Endothelial cell of umbilical vein (primary cell): ENCODE data around the gene RAB28. TPM values are rescaled to one million over a fixed set of nuclear protein-coding genes. Genes with fewer than 3 reads are reported as not detected.

Experiments
- BruUV-seq: library from RNA; stranded (reverse); fragments of 400-500 nt; replicated peaks from 2 replicates; lab custom pipeline; 2021; lab: Mats Ljungman, UMichigan
- CTCF ChIA-PET: fragments of 300-600, 350-600 bp; sonication (Branson Sonifier 250); formaldehyde crosslinking; loops from one replicate; lab custom pipeline; 2021; ENCODE audit warnings: antibody characterized with exemption, inconsistent platforms; lab: Charles Lee
- POLR2A ChIA-PET: fragments of 300-600, 350-600 bp; sonication (Branson Sonifier 250); formaldehyde crosslinking; loops from one replicate; lab custom pipeline; 2021; ENCODE audit warnings: antibody characterized with exemption, inconsistent platforms; lab: Charles Lee
- DNase-seq: peaks from one replicate; pipeline ENCODE4 v3.0.0-alpha.2; 2011; ENCODE audit warnings: low read depth, low spot score
- FAIRE-seq: peaks from 2 replicates; lab custom pipeline; 2011; peaks lifted over from hg19 to GRCh38; lab: Jason Lieb, UNC
- H2AFZ ChIP-seq: 2 replicates; pipeline ENCODE4 v1.6.0; 2012; ENCODE audit warnings: low read depth, low read length, control low read depth, inconsistent platforms
- H3K27ac ChIP-seq: 2 replicates; pipeline ENCODE4 v1.5.1; 2011; ENCODE audit warnings: low read depth, mild to moderate bottlenecking, control low read depth, low read length, moderate library complexity; ENCODE audit not compliant: insufficient read depth
- H3K27me3 ChIP-seq, 2 experiments: 2 replicates each; pipeline versions ENCODE4 v1.6.0 to v1.6.1; 2011; ENCODE audit warnings: low read length in 2 of 2, mixed read lengths in 1 of 2; ENCODE audit not compliant: control insufficient read depth in 2 of 2, insufficient read depth in 2 of 2
- H3K36me3 ChIP-seq, 2 experiments: 2 replicates in 1 of 2; 3 replicates in 1 of 2; pipeline ENCODE4 v1.5.1; 2011; ENCODE audit warnings: low read length in 2 of 2, mild to moderate bottlenecking in 1 of 2, moderate library complexity in 1 of 2; ENCODE audit not compliant: control insufficient read depth in 2 of 2, insufficient read depth in 2 of 2; ENCODE audit errors: extremely low read depth in 1 of 2
- H3K4me1 ChIP-seq: 3 replicates; pipeline ENCODE4 v1.5.1; 2011; ENCODE audit warnings: mild to moderate bottlenecking, low read length; ENCODE audit not compliant: control insufficient read depth, insufficient read depth; ENCODE audit errors: extremely low read depth
- H3K4me2 ChIP-seq: 2 replicates; pipeline ENCODE4 v1.6.1; 2011; ENCODE audit warnings: low read length, control low read depth, mixed read lengths; ENCODE audit not compliant: insufficient read depth
- H3K4me3 ChIP-seq, 3 experiments: fragments of 200-600 bp in 1 of 3; sonication (generic), shearing (Covaris generic) in 1 of 3; replicated peaks in 1 of 3; 2 replicates each; pipeline ENCODE4 v1.5.1; 2011 to 2016; ENCODE audit warnings: control low read depth in 3 of 3, low read length in 3 of 3, mild to moderate bottlenecking in 2 of 3, inconsistent platforms in 1 of 3, low read depth in 1 of 3, moderate library complexity in 1 of 3; ENCODE audit not compliant: insufficient read depth in 1 of 3
- H3K79me2 ChIP-seq: 2 replicates; pipeline ENCODE4 v1.6.0; 2012; ENCODE audit warnings: low read length, inconsistent platforms; ENCODE audit not compliant: control insufficient read depth, insufficient read depth
- H3K9ac ChIP-seq: replicated peaks from 2 replicates; pipeline ENCODE3; 2011; ENCODE audit warnings: low read length, control low read depth; ENCODE audit not compliant: insufficient read depth; ENCODE audit errors: extremely low read depth
- H3K9me1 ChIP-seq: replicated peaks from 3 replicates; pipeline ENCODE4 v1.6.0; 2011; ENCODE audit warnings: mild to moderate bottlenecking, low read length; ENCODE audit not compliant: control insufficient read depth, insufficient read depth; ENCODE audit errors: extremely low read depth
- H3K9me3 ChIP-seq: replicated peaks from 2 replicates; pipeline ENCODE4 v1.5.1; 2012; ENCODE audit warnings: low read length, inconsistent platforms; ENCODE audit not compliant: control insufficient read depth, insufficient read depth
- H4K20me1 ChIP-seq: replicated peaks from 2 replicates; pipeline ENCODE3; 2011; ENCODE audit warnings: mild to moderate bottlenecking, low read length; ENCODE audit not compliant: control insufficient read depth, insufficient read depth; ENCODE audit errors: extremely low read depth
- CTCF ChIP-seq, 2 donors: IDR thresholded peaks; 1 replicate in 1 of 2; 2 replicates in 1 of 2; pipeline ENCODE4 v1.5.1; 2011; ENCODE audit warnings: low read length in 2 of 2, mild to moderate bottlenecking in 2 of 2, moderate library complexity in 2 of 2, control low read depth in 1 of 2, inconsistent platforms in 1 of 2, low read depth in 1 of 2; ENCODE audit not compliant: insufficient read depth in 1 of 2; ENCODE audit errors: extremely low read depth in 1 of 2
- EZH2 ChIP-seq: IDR thresholded peaks from 2 replicates; pipeline ENCODE4 v1.6.1; 2012; ENCODE audit warnings: borderline replicate concordance, low read depth, mild to moderate bottlenecking, moderate library complexity, low read length, inconsistent platforms; ENCODE audit not compliant: severe bottlenecking
- GATA2 ChIP-seq: IDR thresholded peaks from 2 replicates; pipeline ENCODE4 v1.7.0; 2011; ENCODE audit warnings: low read depth, mild to moderate bottlenecking, moderate library complexity, mixed read lengths, low read length; ENCODE audit not compliant: insufficient read length, insufficient read depth
- JUN ChIP-seq: IDR thresholded peaks from 2 replicates; pipeline ENCODE4 v1.6.1; 2011; ENCODE audit warnings: borderline replicate concordance, low read depth; ENCODE audit not compliant: insufficient read length, insufficient read depth
- MYC ChIP-seq: IDR thresholded peaks from one replicate; pipeline ENCODE4 v1.6.1; 2011; ENCODE audit warnings: mild to moderate bottlenecking, low read depth, low read length
- POLR2A ChIP-seq: IDR thresholded peaks from 2 replicates; pipeline ENCODE4 v1.6.1; 2012; ENCODE audit warnings: low read depth, mild to moderate bottlenecking, control low read depth, low read length
- POLR2AphosphoS5 ChIP-seq: IDR thresholded peaks from 2 replicates; pipeline ENCODE4 v1.6.1; 2012; ENCODE audit warnings: low read depth, mild to moderate bottlenecking, control low read depth, low read length, moderate library complexity; ENCODE audit not compliant: insufficient read depth
- dilution Hi-C: fragments of 300-500 bp; cut with MboI; formaldehyde crosslinking; loops from one replicate; pipeline ENCODE4 v1.15.0; 2019; ENCODE audit warnings: low sequenced_read_pairs; ENCODE audit not compliant: extremely low pct_ligation_motif_present
- intact Hi-C: fragments of 100-400 bp; cut with micrococcal nuclease; formaldehyde crosslinking; loops from one replicate; pipeline ENCODE4 v1.10.0; 2022
- polyA plus RNA-seq, 4 experiments: library from polyadenylated mRNA; depleted of rRNA in 3 of 4; stranded (reverse) in 3 of 4; unstranded in 1 of 4; fragments of >200 nt; gene quantifications; 2 replicates each; pipeline versions ENCODE4 v1.2.1 to v1.2.3, GENCODE V29; 2011 to 2012; ENCODE audit warnings: missing spikeins in 1 of 4
- total RNA-seq: library from RNA; stranded (reverse); gene quantifications from 2 replicates; pipeline ENCODE4 v1.2.3, GENCODE V29; 2021
- TF ChIP-seq, protein P1 (sequence below): IDR thresholded peaks from 2 replicates; pipeline ENCODE4 v1.6.1; 2011; ENCODE audit not compliant: insufficient read depth, insufficient read length

The RAB28 gene
- total and polyA plus RNA-seq, 2 donors (not counting 3 experiments of a cell fraction or from before 2014, with no cell fraction given): 13.0 to 13.2 TPM

GRCh38 chr4:13478131-13478530 is 6.0 kb downstream of the RAB28 start:
- FAIRE-seq: no peak
- intact Hi-C loops (no loop called here), dilution Hi-C loops (no loop called here)
- no peaks in the 10 kb centered on the region for H3K27me3 ChIP-seq
- peaks cover 3% of the 10 kb centered on the region for H4K20me1 ChIP-seq
- ChIA-PET POLR2A (no interaction called here), CTCF (interaction anchor here (2.4 kb wide), 1 partner anchor 10 kb away, joined by 8 read pairs; no protein-coding TSS in a partner anchor)
- no peak overlapping the region for H3K4me2 ChIP-seq
- no peak overlapping the region for H2AFZ ChIP-seq
- H3K9ac ChIP-seq: no peak overlapping the region
- no peaks in the 10 kb centered on the region for H3K9me3 ChIP-seq
- H3K9me1 ChIP-seq: no peaks in the 10 kb centered on the region
- peaks cover 10% of the 10 kb centered on the region for H3K4me1 ChIP-seq
- H3K27ac ChIP-seq: no peak overlapping the region
- no peak overlapping the region for H3K4me3 ChIP-seq
- H3K79me2 ChIP-seq: peaks cover 8% of the 10 kb centered on the region
- TF ChIP-seq, protein P1, sequence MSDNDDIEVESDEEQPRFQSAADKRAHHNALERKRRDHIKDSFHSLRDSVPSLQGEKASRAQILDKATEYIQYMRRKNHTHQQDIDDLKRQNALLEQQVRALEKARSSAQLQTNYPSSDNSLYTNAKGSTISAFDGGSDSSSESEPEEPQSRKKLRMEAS: no peak
- TF ChIP-seq POLR2A (no peak), MYC (no peak), POLR2AphosphoS5 (no peak), CTCF (IDR thresholded peaks at IDR 0.05; ENCODE audit: extremely low read depth in 1 of 2, insufficient read depth in 1 of 2, low read depth in 1 of 2, low read length in 2 of 2) (no peak), GATA2 (no peak), JUN (no peak), EZH2 (no peak)
- no TSS peak for BruUV-seq
- no peaks in the 10 kb centered on the region for H3K36me3 ChIP-seq
- DNase-seq: no peak
